Ovary (tissue), 9 donors: ENCODE measurements around the gene TRAPPC3L. TPM values are rescaled to one million over a fixed set of nuclear protein-coding genes. Genes with fewer than 3 reads are reported as not detected.
A peak's percentile ranks its signal among the peaks of the same experiment; 100 is the strongest.

ENCODE experiments used
- DNase-seq, 5 donors: peaks; one replicate each; pipeline ENCODE4 v3.0.0-alpha.2; 2019 to 2020
- H3K27ac ChIP-seq, 2 donors: fragments of 200-600 bp; one replicate each; pipeline versions ENCODE4 v1.5.1 to v1.8.0; 2019 to 2022
- H3K27me3 ChIP-seq: fragments of 200-600 bp; one replicate; pipeline ENCODE4 v1.8.0; 2022
- H3K36me3 ChIP-seq: fragments of 200-600 bp; sonication (generic); one replicate; pipeline ENCODE4 v1.5.1; 2019
- H3K4me1 ChIP-seq: one replicate; pipeline ENCODE4 v1.8.1; 2013; ENCODE audit warnings: mild to moderate bottlenecking, moderate library complexity; ENCODE audit not compliant: insufficient read depth
- H3K4me3 ChIP-seq: fragments of 200-600 bp; sonication (generic); one replicate; pipeline ENCODE4 v1.5.1; 2017
- H3K9me3 ChIP-seq, 2 donors: fragments of 200-600 bp in 1 of 2; sonication (generic) in 1 of 2; one replicate each; pipeline versions ENCODE4 v1.5.1 to v1.8.1; 2013 to 2019; ENCODE audit warnings: mild to moderate bottlenecking in 1 of 2, moderate library complexity in 1 of 2
- EP300 ChIP-seq: sonication (generic); formaldehyde crosslinking; IDR thresholded peaks from one replicate; pipeline ENCODE4 v1.6.1; 2017; ENCODE audit warnings: antibody characterized with exemption
- POLR2A ChIP-seq: fragments of 450-650 bp; IDR thresholded peaks from one replicate; pipeline ENCODE4 v1.6.1; 2017; ENCODE audit warnings: antibody characterized with exemption, mild to moderate bottlenecking, moderate library complexity
- WGBS, 3 donors: extraction: QIAGEN DNeasy Blood & Tissue Kit in 1 of 3; methylation state at CpG; one replicate each; pipeline versions ENCODE4 v1.1.5 to v1.1.7; 2013 to 2017; 5-methylcytosine and 5-hydroxymethylcytosine counted together
- intact Hi-C, 4 donors: fragments of 100-400 bp; cut with DNase I; formaldehyde crosslinking; loops; one replicate each; pipeline versions ENCODE4 v1.11.0 to v1.15.1; 2022 to 2023
- polyA plus RNA-seq, 2 donors: library from polyadenylated mRNA; stranded (reverse); fragments of 200-250 nt in 1 of 2; fragments of 350-450 nt in 1 of 2; fragmentation: Illumina TruSeq in 1 of 2; extraction: RNeasy Lipid Tissue Mini Kit (QIAGEN cat#74804) in 1 of 2; gene quantifications; one replicate each; pipeline ENCODE4 v1.2.3, GENCODE V29; 2013 to 2014
- total RNA-seq, 7 donors: library from RNA; depleted of rRNA in 2 of 7; stranded (reverse); fragments of >200 nt in 2 of 7; fragmentation: NEBNext Ultra II Directional in 3 of 7; extraction: Animal tissue kit (Norgen Biotek cat#: 25700) in 3 of 7; gene quantifications; one replicate each; pipeline versions ENCODE4 v1.1.0 to v1.2.4, GENCODE V29; 2016 to 2023
- TF ChIP-seq, protein P1 (sequence below), 3 donors: fragments of 450-650 bp in 2 of 3; fragments of 200-600 bp in 1 of 3; IDR thresholded peaks; one replicate each; pipeline versions ENCODE4 v1.5.1 to v1.8.0; 2016 to 2022; ENCODE audit warnings: antibody characterized with exemption in 3 of 3, mild to moderate bottlenecking in 1 of 3
- donor health status: DM: no; HTN: no; CAD: no; lungs with moderate emphysema.
- donor health status: DM: no; HTN: no; CAD: no.
- donor health status: Bipolar disorder and iron deficiency.
- donor health status: DM: yes; HTN: yes; CAD: no.
- donor health status: DM: no; HTN: no; CAD: no.
- donor health status: DM: yes; HTN: yes; CAD: no.

TRAPPC3L gene
- total and polyA plus RNA-seq, 9 donors = 0.08 to 0.20 (median 0.10) TPM; not detected in 6

DNA sequence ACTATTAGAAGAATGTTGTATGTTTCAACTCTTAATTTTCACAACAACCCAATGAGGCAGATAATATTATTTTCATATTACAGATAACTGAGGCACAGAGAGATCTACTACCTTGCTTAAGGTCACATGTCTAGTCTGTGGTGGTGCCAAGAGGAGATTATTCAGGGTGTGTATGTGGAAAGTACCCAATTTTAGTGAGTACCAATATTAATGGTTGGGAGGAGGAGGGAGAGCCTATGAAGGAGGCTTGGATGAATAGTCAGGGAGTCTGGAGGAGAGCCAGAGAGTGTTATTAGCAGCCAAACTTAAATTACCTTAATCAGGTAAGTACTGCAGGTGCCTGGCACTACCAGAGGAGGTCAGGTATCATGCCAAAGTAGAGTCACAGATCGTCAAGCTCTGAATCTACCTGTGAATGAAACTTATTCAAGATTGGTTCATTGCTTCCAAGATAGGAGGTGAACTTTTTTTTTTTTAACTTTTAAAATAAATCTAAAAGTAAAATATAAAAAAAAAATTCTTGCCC is 95.2 kb downstream of the TRAPPC3L start:
- Histone ChIP-seq H3K36me3 (no peaks in the 10 kb centered on the region), H3K27ac (no peak overlapping the region), H3K9me3 (no peaks in the 10 kb centered on the region), H3K4me1 (no peaks in the 10 kb centered on the region), H3K27me3 (no peaks in the 10 kb centered on the region), H3K4me3 (no peak overlapping the region)
- WGBS, 3 donors = 68 to 79% (median 77%) methylated on average over 1 of the region's 1 CpG
- no peak for DNase-seq
- TF ChIP-seq, protein P1, sequence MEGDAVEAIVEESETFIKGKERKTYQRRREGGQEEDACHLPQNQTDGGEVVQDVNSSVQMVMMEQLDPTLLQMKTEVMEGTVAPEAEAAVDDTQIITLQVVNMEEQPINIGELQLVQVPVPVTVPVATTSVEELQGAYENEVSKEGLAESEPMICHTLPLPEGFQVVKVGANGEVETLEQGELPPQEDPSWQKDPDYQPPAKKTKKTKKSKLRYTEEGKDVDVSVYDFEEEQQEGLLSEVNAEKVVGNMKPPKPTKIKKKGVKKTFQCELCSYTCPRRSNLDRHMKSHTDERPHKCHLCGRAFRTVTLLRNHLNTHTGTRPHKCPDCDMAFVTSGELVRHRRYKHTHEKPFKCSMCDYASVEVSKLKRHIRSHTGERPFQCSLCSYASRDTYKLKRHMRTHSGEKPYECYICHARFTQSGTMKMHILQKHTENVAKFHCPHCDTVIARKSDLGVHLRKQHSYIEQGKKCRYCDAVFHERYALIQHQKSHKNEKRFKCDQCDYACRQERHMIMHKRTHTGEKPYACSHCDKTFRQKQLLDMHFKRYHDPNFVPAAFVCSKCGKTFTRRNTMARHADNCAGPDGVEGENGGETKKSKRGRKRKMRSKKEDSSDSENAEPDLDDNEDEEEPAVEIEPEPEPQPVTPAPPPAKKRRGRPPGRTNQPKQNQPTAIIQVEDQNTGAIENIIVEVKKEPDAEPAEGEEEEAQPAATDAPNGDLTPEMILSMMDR (IDR thresholded peaks at IDR 0.05) = no peak
- TF ChIP-seq POLR2A = no peak
- TF ChIP-seq EP300 = no peak
- intact Hi-C loops = no loop called here

DNA sequence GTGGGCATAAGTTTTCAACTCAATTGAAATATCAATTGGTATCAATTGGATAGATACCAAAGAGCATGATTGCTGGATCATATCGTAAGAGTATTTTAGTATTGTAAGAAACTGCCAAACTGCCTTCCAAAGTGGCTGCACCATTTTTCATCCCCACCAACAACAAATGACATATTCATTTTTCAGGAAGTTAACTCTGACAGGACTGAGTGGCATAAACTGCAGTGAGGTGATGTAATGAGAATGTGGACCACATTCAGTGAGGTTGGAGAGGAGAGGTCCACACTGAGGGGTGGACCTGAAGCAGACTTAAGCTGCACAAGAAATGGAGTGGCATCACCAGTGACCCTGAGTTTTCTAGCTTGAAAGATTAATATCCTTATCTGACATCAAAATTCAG is 95.9 kb downstream of the TRAPPC3L start:
- TF ChIP-seq POLR2A = no peak
- no peak for TF ChIP-seq EP300
- TF ChIP-seq, protein P1 (IDR thresholded peaks at IDR 0.05) = no peak
- WGBS, 3 donors = 54 to 96% (median 95%) methylated on average over 1 of the region's 1 CpG
- Histone ChIP-seq H3K9me3 (no peaks in the 10 kb centered on the region), H3K4me3 (no peak overlapping the region), H3K36me3 (no peaks in the 10 kb centered on the region), H3K27ac (no peak overlapping the region), H3K27me3 (no peaks in the 10 kb centered on the region), H3K4me1 (peaks cover under 1% of the 10 kb centered on the region)
- intact Hi-C loops = loop anchor here in 1 of 4 donors (10.0 kb wide), 2 partner anchors 65 to 165 kb away; no protein-coding TSS in a partner anchor
- no peak for DNase-seq

DNA sequence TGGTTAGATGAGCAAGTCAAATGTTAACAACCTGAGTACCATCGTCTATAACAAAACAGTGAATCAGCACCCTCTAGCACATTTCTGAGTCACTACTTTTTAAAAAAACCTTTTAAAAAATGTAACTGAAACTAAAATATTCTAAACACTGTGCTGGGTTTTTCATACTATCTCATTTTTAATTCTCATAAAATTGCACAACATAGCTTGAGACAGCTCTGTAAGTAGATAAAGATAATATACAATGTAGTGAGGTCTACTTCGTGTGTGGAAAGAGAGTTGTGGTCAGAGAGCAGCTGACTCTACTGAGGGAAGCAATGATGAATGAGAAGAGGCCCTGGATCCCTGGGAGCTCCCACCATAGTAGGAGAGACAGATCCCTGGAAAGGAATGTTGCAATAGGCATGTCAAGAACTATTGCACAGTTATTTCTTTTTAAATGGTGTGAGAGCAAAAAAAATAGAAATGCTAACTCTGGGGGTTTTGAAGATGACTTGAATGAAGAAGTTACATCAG is 97.9 kb downstream of the TRAPPC3L start:
- H3K27me3 ChIP-seq = no peaks in the 10 kb centered on the region
- no peaks in the 10 kb centered on the region for H3K9me3 ChIP-seq
- intact Hi-C loops = loop anchor here in 1 of 4 donors (10.0 kb wide), 2 partner anchors 63 to 163 kb away; no protein-coding TSS in a partner anchor
- no peak for TF ChIP-seq EP300
- no peak for TF ChIP-seq POLR2A
- TF ChIP-seq, protein P1 (IDR thresholded peaks at IDR 0.05) = no peak
- DNase-seq = peak in 1 of 5 donors; percentile 26
- H3K4me3 ChIP-seq = no peak overlapping the region
- no peak overlapping the region for H3K27ac ChIP-seq
- H3K36me3 ChIP-seq = no peaks in the 10 kb centered on the region
- H3K4me1 ChIP-seq = peaks cover 4% of the 10 kb centered on the region
- 1 to 5% (median 2%) methylated on average over 2 of the region's 2 CpGs for WGBS, 3 donors

DNA sequence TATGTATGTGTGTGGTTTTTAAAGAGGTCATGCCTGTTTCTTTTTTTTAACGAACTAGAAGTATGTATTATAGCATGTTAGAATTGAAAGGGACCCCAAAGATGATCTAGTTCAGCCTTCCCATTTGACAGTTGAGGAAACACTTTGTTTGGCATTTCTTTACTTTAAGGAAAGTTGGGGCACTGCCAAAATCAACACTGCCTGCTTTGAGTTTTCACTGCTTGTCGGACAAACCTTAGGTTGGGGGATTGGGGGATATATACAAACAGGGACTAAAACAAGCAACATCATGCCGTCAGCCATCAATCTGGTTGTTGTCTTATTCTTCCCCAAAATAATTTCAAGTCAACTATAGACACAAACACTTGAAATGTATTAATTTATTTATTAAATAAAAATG is 98.4 kb downstream of the TRAPPC3L start:
- no peaks in the 10 kb centered on the region for H3K27me3 ChIP-seq
- intact Hi-C loops = loop anchor here in 1 of 4 donors (10.0 kb wide), 2 partner anchors 62 to 162 kb away; no protein-coding TSS in a partner anchor
- 36 to 46% (median 40%) methylated on average over 3 of the region's 3 CpGs for WGBS, 3 donors

More for the DNA sequence above, 98.4 kb downstream of the TRAPPC3L start:
- Histone ChIP-seq H3K9me3 (no peaks in the 10 kb centered on the region), H3K4me3 (no peak overlapping the region), H3K4me1 (peaks cover 4% of the 10 kb centered on the region), H3K27ac (no peak overlapping the region), H3K36me3 (no peaks in the 10 kb centered on the region)
- TF ChIP-seq EP300 (no peak), POLR2A (no peak)
- TF ChIP-seq, protein P1 (IDR thresholded peaks at IDR 0.05) = no peak
- DNase-seq = no peak
